ENCODE data around the gene BTBD6.

The BTBD6 gene

GRCh38 chr14:105279642-105280361 is 31.5 kb downstream of the BTBD6 start:
- H3K27ac ChIP-seq: no peak overlapping the region
- no peak for TF ChIP-seq ZFX (IDR thresholded peaks at IDR 0.05; ENCODE audit: borderline replicate concordance)
- TF ChIP-seq, protein P1, sequence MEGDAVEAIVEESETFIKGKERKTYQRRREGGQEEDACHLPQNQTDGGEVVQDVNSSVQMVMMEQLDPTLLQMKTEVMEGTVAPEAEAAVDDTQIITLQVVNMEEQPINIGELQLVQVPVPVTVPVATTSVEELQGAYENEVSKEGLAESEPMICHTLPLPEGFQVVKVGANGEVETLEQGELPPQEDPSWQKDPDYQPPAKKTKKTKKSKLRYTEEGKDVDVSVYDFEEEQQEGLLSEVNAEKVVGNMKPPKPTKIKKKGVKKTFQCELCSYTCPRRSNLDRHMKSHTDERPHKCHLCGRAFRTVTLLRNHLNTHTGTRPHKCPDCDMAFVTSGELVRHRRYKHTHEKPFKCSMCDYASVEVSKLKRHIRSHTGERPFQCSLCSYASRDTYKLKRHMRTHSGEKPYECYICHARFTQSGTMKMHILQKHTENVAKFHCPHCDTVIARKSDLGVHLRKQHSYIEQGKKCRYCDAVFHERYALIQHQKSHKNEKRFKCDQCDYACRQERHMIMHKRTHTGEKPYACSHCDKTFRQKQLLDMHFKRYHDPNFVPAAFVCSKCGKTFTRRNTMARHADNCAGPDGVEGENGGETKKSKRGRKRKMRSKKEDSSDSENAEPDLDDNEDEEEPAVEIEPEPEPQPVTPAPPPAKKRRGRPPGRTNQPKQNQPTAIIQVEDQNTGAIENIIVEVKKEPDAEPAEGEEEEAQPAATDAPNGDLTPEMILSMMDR (IDR thresholded peaks at IDR 0.05): no peak

- TF ChIP-seq, protein P1 (IDR thresholded peaks at IDR 0.05): no peak
- no peak for TF ChIP-seq ZFX (IDR thresholded peaks at IDR 0.05; ENCODE audit: borderline replicate concordance)
- H3K27ac ChIP-seq: no peak overlapping the region
Observed at GRCh38 chr14:105280525-105280924, 32.2 kb downstream of the BTBD6 start.

DNA sequence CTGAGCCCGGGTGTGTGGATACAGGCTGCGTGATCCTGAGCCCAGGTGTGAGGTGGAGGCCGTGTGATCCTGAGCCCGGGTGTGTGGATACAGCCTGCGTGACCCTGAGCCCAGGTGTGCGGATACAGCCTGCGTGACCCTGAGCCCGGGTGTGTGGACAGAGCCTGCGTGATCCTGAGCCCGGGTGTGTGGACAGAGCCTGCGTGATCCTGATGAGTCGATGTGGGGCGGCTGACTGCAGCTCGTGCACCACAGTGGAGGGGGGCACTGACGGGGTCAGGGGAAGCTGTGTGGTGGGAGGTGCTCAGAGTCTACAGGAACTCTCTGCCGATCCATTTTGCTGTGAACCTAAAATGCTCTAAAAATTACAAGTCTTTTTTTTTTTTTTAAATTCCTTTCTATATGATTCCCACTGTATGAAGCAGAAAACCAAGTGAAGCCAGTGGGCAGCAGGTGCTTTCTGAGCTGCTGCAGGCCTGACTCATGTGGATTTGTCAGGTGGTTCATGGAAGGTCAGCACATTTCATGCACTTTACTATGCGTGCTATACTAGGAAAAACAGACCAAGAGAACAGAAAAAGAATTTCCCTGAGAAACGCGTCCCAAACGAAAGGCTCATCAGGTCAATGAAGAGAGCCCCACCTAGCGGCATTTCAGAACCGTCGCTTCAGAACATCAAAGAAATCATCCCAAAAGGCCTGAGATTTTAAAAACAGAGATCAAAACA is 33.2 kb downstream of the BTBD6 start:
- H3K27ac ChIP-seq: no peak overlapping the region
- TF ChIP-seq, protein P1 (IDR thresholded peaks at IDR 0.05): peak; percentile 57
- no peak for TF ChIP-seq ZFX (IDR thresholded peaks at IDR 0.05; ENCODE audit: borderline replicate concordance)

DNA sequence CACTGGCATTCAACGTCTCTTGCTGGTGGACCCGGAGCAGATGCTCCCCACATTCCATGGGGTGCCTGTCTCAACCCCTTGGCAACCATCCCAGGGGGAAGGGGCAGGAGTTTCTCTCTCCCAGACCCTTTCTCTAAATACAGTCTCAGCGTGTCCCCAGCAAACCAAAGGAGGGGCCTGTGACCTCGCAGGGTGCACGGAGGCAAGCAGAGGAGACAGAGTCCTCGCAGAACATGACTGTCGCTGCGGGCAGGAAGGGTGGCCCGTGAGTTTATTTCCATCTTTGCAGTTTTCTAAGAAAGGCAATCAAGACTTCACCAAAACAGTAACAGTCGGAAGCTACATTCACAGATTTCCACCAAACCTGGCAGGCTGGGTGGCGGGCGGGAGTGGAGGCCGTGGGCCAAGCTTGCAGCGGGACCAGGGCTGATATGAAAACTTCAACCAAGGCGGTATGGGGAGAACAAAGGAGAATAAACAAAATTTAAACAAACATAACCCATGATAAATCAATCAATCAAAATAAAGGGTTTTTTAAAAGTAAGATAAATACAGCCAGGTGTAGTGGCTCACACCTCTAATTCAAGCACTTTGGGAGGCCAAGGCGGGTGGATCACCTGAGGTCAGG is 33.9 kb downstream of the BTBD6 start:
- no peak for TF ChIP-seq ZFX (IDR thresholded peaks at IDR 0.05; ENCODE audit: borderline replicate concordance)
- TF ChIP-seq, protein P1 (IDR thresholded peaks at IDR 0.05): peak; percentile 15
- no peak overlapping the region for H3K27ac ChIP-seq

- no peak overlapping the region for H3K27ac ChIP-seq
- TF ChIP-seq, protein P1 (IDR thresholded peaks at IDR 0.05): no peak
- TF ChIP-seq ZFX (IDR thresholded peaks at IDR 0.05; ENCODE audit: borderline replicate concordance): no peak
Observed at GRCh38 chr14:105283028-105283427, 34.7 kb downstream of the BTBD6 start.

GRCh38 chr14:105283899-105284298 is 35.6 kb downstream of the BTBD6 start:
- no peak for TF ChIP-seq ZFX (IDR thresholded peaks at IDR 0.05; ENCODE audit: borderline replicate concordance)
- TF ChIP-seq, protein P1 (IDR thresholded peaks at IDR 0.05): no peak
- no peak overlapping the region for H3K27ac ChIP-seq
